Coronary artery (tissue), 2 donors: ENCODE measurements around the gene IQSEC3.

Source experiments
- DNase-seq: peaks from one replicate; pipeline ENCODE4 v3.0.0-alpha.2; 2017; ENCODE audit warnings: low spot score
- H3K27ac ChIP-seq, 2 donors: fragments of 200-600 bp; sonication (generic); one replicate each; pipeline ENCODE4 v1.5.1; 2016 to 2019
- H3K4me3 ChIP-seq: fragments of 200-600 bp; sonication (generic); 2 replicates; pipeline ENCODE4 v1.5.1; 2016; ENCODE audit warnings: mild to moderate bottlenecking, moderate library complexity
- CTCF ChIP-seq: fragments of 200-600 bp; sonication (generic); IDR thresholded peaks from one replicate; pipeline ENCODE4 v1.5.1; 2019; ENCODE audit warnings: antibody characterized with exemption

The IQSEC3 gene

GRCh38 chr12:101969-102878 is 35.7 kb downstream of the IQSEC3 start:
- Histone ChIP-seq H3K27ac (no peak overlapping the region), H3K4me3 (no peak overlapping the region)
- no peak for DNase-seq

GRCh38 chr12:102879-103168 is 36.3 kb downstream of the IQSEC3 start:
- DNase-seq = no peak
- no peak overlapping the region for H3K27ac ChIP-seq
- no peak overlapping the region for H3K4me3 ChIP-seq
- TF ChIP-seq CTCF = no peak

More at GRCh38 chr12:101969-102878, 35.7 kb downstream of the IQSEC3 start:
- TF ChIP-seq CTCF = no peak

- no peak overlapping the region for H3K4me3 ChIP-seq
- DNase-seq = no peak
- no peak for TF ChIP-seq CTCF
- H3K27ac ChIP-seq = no peak overlapping the region
These were observed 36.8 kb downstream of the IQSEC3 start for GRCh38 chr12:103169-103981.

GRCh38 chr12:104551-105081 is 38.0 kb downstream of the IQSEC3 start:
- DNase-seq = no peak
- no peak for TF ChIP-seq CTCF
- Histone ChIP-seq H3K4me3 (no peak overlapping the region), H3K27ac (no peak overlapping the region)

GRCh38 chr12:105696-106095 is 39.1 kb downstream of the IQSEC3 start:
- Histone ChIP-seq H3K4me3 (no peak overlapping the region), H3K27ac (no peak overlapping the region)
- DNase-seq = no peak
- no peak for TF ChIP-seq CTCF

- TF ChIP-seq CTCF = no peak
- DNase-seq = no peak
- Histone ChIP-seq H3K4me3 (no peak overlapping the region), H3K27ac (no peak overlapping the region)
These were observed 39.6 kb downstream of the IQSEC3 start for GRCh38 chr12:106118-106591.
